ENCODE data around the gene PDZD2.
A peak's percentile ranks its signal among the peaks of the same experiment; 100 is the strongest.

DNA sequence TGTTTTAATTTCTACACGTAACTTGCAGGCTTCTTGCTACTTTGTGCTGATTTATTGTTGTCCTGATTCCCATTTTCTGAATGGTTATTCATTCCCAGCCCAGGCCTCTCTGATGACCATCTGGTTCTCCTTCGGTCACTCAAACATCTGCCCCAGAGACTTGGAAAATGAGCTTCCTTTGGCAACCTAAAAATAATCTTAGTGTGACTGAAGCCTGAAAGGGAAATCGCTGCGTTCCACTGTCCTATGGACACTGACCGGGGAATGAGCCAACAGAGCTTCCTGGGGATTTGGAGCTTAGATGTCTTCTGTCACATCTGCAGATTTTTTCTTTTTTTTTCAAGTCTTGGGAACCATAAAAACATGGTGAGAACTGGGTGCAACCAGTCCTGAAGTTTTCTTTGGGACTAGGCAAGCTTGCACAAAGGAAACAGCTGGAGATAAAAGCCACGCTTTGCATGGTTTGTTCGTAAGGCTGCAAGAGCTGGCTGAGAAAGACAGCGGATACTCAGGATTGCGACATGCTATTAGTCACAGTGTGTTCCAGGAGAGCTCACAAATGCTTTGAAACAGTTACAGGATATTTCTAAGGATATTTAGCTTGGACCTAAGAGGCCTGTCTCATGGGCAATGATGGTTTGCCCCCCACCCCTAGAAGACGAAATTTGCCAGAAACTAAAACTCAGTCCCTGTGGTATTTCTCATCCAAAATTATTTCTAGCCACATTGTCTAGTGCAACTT, 389.0 kb downstream of the PDZD2 start:
- TF ChIP-seq POLR2A (IDR thresholded peaks at IDR 0.05; ENCODE audit: borderline replicate concordance, extremely low read depth, insufficient read depth, insufficient read length) = no peak
- TF ChIP-seq, protein P1, sequence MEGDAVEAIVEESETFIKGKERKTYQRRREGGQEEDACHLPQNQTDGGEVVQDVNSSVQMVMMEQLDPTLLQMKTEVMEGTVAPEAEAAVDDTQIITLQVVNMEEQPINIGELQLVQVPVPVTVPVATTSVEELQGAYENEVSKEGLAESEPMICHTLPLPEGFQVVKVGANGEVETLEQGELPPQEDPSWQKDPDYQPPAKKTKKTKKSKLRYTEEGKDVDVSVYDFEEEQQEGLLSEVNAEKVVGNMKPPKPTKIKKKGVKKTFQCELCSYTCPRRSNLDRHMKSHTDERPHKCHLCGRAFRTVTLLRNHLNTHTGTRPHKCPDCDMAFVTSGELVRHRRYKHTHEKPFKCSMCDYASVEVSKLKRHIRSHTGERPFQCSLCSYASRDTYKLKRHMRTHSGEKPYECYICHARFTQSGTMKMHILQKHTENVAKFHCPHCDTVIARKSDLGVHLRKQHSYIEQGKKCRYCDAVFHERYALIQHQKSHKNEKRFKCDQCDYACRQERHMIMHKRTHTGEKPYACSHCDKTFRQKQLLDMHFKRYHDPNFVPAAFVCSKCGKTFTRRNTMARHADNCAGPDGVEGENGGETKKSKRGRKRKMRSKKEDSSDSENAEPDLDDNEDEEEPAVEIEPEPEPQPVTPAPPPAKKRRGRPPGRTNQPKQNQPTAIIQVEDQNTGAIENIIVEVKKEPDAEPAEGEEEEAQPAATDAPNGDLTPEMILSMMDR (IDR thresholded peaks at IDR 0.05 in 2 of 3, conservative IDR thresholded peaks at IDR 0.05 in 1 of 3; ENCODE audit: borderline replicate concordance in 1 of 3, insufficient read depth in 1 of 3, low read depth in 2 of 3, low read length in 2 of 3) = no peak
- no peak for TF ChIP-seq JUND (IDR thresholded peaks at IDR 0.05)
- TF ChIP-seq YY1 (IDR thresholded peaks at IDR 0.05; ENCODE audit: extremely low read depth, insufficient replicate concordance, low read depth, low read length) = no peak
- TF ChIP-seq, protein P2, sequence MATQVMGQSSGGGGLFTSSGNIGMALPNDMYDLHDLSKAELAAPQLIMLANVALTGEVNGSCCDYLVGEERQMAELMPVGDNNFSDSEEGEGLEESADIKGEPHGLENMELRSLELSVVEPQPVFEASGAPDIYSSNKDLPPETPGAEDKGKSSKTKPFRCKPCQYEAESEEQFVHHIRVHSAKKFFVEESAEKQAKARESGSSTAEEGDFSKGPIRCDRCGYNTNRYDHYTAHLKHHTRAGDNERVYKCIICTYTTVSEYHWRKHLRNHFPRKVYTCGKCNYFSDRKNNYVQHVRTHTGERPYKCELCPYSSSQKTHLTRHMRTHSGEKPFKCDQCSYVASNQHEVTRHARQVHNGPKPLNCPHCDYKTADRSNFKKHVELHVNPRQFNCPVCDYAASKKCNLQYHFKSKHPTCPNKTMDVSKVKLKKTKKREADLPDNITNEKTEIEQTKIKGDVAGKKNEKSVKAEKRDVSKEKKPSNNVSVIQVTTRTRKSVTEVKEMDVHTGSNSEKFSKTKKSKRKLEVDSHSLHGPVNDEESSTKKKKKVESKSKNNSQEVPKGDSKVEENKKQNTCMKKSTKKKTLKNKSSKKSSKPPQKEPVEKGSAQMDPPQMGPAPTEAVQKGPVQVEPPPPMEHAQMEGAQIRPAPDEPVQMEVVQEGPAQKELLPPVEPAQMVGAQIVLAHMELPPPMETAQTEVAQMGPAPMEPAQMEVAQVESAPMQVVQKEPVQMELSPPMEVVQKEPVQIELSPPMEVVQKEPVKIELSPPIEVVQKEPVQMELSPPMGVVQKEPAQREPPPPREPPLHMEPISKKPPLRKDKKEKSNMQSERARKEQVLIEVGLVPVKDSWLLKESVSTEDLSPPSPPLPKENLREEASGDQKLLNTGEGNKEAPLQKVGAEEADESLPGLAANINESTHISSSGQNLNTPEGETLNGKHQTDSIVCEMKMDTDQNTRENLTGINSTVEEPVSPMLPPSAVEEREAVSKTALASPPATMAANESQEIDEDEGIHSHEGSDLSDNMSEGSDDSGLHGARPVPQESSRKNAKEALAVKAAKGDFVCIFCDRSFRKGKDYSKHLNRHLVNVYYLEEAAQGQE (IDR thresholded peaks at IDR 0.05; ENCODE audit: low read depth) = no peak
- TF ChIP-seq SIN3A (IDR thresholded peaks at IDR 0.05; ENCODE audit: low read depth) = no peak
- TF ChIP-seq EZH2 (IDR thresholded peaks at IDR 0.05) = no peak
- TF ChIP-seq ELF1 (IDR thresholded peaks at IDR 0.05; ENCODE audit: borderline replicate concordance, low read depth) = no peak
- TF ChIP-seq CEBPB (IDR thresholded peaks at IDR 0.05; ENCODE audit: low read depth) = peak; percentile 91
- no peak for TF ChIP-seq EZH2phosphoT487 (IDR thresholded peaks at IDR 0.05; ENCODE audit: borderline replicate concordance)
- no peak for TF ChIP-seq MAX (IDR thresholded peaks at IDR 0.05)
- no peak for TF ChIP-seq ZFX (IDR thresholded peaks at IDR 0.05)
